Measurements from ENCODE around the gene SPESP1. TPM values are rescaled to one million over a fixed set of nuclear protein-coding genes. Genes with fewer than 3 reads are reported as not detected.

SPESP1 gene
- polyA plus RNA-seq, 1 donor from 2014 or later = not detected

GRCh38 chr15:68897016-68897415 lies 33.3 kb upstream of the SPESP1 start:
- Histone ChIP-seq H3K4me3 (ENCODE audit: low read length) (no peak overlapping the region), H2AFZ (ENCODE audit: low read depth, low read length) (no peak overlapping the region), H3K9ac (ENCODE audit: low read length) (no peak overlapping the region), H3K9me2 (ENCODE audit: insufficient read depth, low read length) (no peaks in the 10 kb centered on the region), H3K79me2 (replicated peaks; ENCODE audit: insufficient read depth, low read length) (no peaks in the 10 kb centered on the region), H4K20me1 (ENCODE audit: insufficient read depth) (no peaks in the 10 kb centered on the region), H3K27me3 (ENCODE audit: insufficient read depth, low read depth, low read length) (no peaks in the 10 kb centered on the region), H3K4me2 (ENCODE audit: low read length) (no peak overlapping the region), H3K36me3 (ENCODE audit: insufficient read depth, low read length) (no peaks in the 10 kb centered on the region), H3K27ac (ENCODE audit: low read length) (no peak overlapping the region), H3K9me3 (ENCODE audit: low read length) (no peaks in the 10 kb centered on the region), H3F3A (ENCODE audit: insufficient read depth, low read length, poor library complexity, severe bottlenecking) (no peaks in the 10 kb centered on the region)
- TF ChIP-seq POLR2AphosphoS5 (IDR thresholded peaks at IDR 0.05) = no peak
- no peak for TF ChIP-seq CTCF (IDR thresholded peaks at IDR 0.05; ENCODE audit: poor library complexity, severe bottlenecking)
- no peak for TF ChIP-seq TAF1 (IDR thresholded peaks at IDR 0.05; ENCODE audit: low read depth)
- TF ChIP-seq EP300 (conservative IDR thresholded peaks at IDR 0.05; ENCODE audit: poor library complexity, severe bottlenecking) = no peak

DNA sequence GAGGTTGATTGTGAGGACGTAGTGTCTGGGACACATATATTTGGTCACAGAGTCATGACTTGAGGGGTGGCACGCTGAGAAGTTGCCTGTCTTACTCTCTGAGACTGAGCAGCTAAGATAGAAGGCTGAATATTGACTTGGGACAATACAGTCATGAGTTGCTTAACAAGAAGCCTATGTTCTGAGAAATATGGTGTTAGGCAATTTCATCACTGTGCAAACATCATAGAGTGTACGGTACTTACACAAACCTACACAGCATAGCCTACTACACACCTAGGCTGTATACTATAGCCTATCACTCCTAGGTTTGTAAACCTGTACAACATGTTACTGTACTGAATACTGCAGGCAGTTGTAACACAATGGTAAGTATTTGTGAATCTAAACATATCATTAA lies 30.3 kb upstream of the SPESP1 start:
- no peaks in the 10 kb centered on the region for H3K9me3 ChIP-seq (ENCODE audit: low read length)
- H4K20me1 ChIP-seq (ENCODE audit: insufficient read depth) = no peaks in the 10 kb centered on the region
- no peaks in the 10 kb centered on the region for H3K9me2 ChIP-seq (ENCODE audit: insufficient read depth, low read length)
- no peak overlapping the region for H3K4me3 ChIP-seq (ENCODE audit: low read length)
- H3K4me2 ChIP-seq (ENCODE audit: low read length) = no peak overlapping the region
- no peak overlapping the region for H3K9ac ChIP-seq (ENCODE audit: low read length)
- no peaks in the 10 kb centered on the region for H3F3A ChIP-seq (ENCODE audit: insufficient read depth, low read length, poor library complexity, severe bottlenecking)
- H2AFZ ChIP-seq (ENCODE audit: low read depth, low read length) = no peak overlapping the region
- no peak for TF ChIP-seq SMC3 (conservative IDR thresholded peaks at IDR 0.05; ENCODE audit: poor library complexity)
- no peak for TF ChIP-seq CTCF (IDR thresholded peaks at IDR 0.05; ENCODE audit: poor library complexity, severe bottlenecking)
- TF ChIP-seq POLR2AphosphoS5 (IDR thresholded peaks at IDR 0.05) = no peak
- H3K27ac ChIP-seq (ENCODE audit: low read length) = no peak overlapping the region
- H3K36me3 ChIP-seq (ENCODE audit: insufficient read depth, low read length) = no peaks in the 10 kb centered on the region
- no peaks in the 10 kb centered on the region for H3K79me2 ChIP-seq (replicated peaks; ENCODE audit: insufficient read depth, low read length)
- H3K27me3 ChIP-seq (ENCODE audit: insufficient read depth, low read depth, low read length) = no peaks in the 10 kb centered on the region

DNA sequence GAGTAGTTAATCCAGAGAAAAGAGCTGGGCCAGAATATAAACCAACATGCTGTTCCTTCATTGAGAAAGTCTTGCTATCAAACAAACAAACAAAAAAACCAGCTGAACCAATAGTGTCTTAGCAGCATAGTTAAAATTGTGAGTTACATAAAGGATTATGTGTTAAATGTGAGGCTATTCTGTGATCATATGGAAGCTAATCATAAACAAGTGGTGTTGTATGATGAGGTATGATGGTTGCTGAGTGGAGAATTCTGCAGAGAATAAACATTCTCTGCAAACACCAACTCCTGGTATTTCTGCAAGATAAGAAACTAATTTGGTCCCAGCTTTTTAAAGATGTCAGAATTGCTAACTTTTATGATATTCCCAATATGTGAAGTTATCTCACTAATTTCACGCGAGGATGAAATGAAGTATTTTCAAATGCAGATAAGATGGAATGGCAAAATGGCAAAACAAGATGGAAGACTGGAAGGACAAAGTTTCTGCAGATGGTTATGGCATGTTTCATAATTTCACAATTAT lies 22.9 kb upstream of the SPESP1 start:
- TF ChIP-seq SMC3 (conservative IDR thresholded peaks at IDR 0.05; ENCODE audit: poor library complexity) (no peak), RAD21 (conservative IDR thresholded peaks at IDR 0.05) (no peak), EZH2 (IDR thresholded peaks at IDR 0.05; ENCODE audit: borderline replicate concordance, insufficient read depth, low read length, poor library complexity, severe bottlenecking) (no peak), REST (IDR thresholded peaks at IDR 0.05; ENCODE audit: borderline replicate concordance) (no peak), TAF1 (IDR thresholded peaks at IDR 0.05; ENCODE audit: low read depth) (no peak), EP300 (conservative IDR thresholded peaks at IDR 0.05; ENCODE audit: poor library complexity, severe bottlenecking) (no peak), POLR2AphosphoS5 (IDR thresholded peaks at IDR 0.05) (no peak), MXI1 (conservative IDR thresholded peaks at IDR 0.05; ENCODE audit: poor library complexity, severe bottlenecking) (no peak)
- H3F3A ChIP-seq (ENCODE audit: insufficient read depth, low read length, poor library complexity, severe bottlenecking) = no peaks in the 10 kb centered on the region
- no peaks in the 10 kb centered on the region for H3K9me3 ChIP-seq (ENCODE audit: low read length)
- no peak overlapping the region for H3K4me3 ChIP-seq (ENCODE audit: low read length)
- H3K9ac ChIP-seq (ENCODE audit: low read length) = no peak overlapping the region
- H4K20me1 ChIP-seq (ENCODE audit: insufficient read depth) = no peaks in the 10 kb centered on the region
- H3K4me2 ChIP-seq (ENCODE audit: low read length) = no peak overlapping the region
- H2AFZ ChIP-seq (ENCODE audit: low read depth, low read length) = no peak overlapping the region
- H3K27me3 ChIP-seq (ENCODE audit: insufficient read depth, low read depth, low read length) = no peaks in the 10 kb centered on the region
- H3K9me2 ChIP-seq (ENCODE audit: insufficient read depth, low read length) = no peaks in the 10 kb centered on the region
- no peaks in the 10 kb centered on the region for H3K79me2 ChIP-seq (replicated peaks; ENCODE audit: insufficient read depth, low read length)
- H3K27ac ChIP-seq (ENCODE audit: low read length) = no peak overlapping the region
- H3K36me3 ChIP-seq (ENCODE audit: insufficient read depth, low read length) = no peaks in the 10 kb centered on the region

All from neural cell (in vitro differentiated cells).